Colonic mucosa (tissue), 4 donors: ENCODE measurements around the gene SLC26A2. TPM values are rescaled to one million over a fixed set of nuclear protein-coding genes. Genes with fewer than 3 reads are reported as not detected.

Experiments
- DNase-seq: peaks from one replicate; pipeline ENCODE4 v3.0.0-alpha.2; 2020
- H3K27ac ChIP-seq: fragments of 200-600 bp; one replicate; pipeline ENCODE4 v1.8.0; 2021
- H3K27me3 ChIP-seq: fragments of 200-600 bp; one replicate; pipeline ENCODE4 v1.8.0; 2021
- H3K36me3 ChIP-seq: fragments of 200-600 bp; one replicate; pipeline ENCODE4 v1.8.0; 2021
- H3K4me1 ChIP-seq: fragments of 200-600 bp; one replicate; pipeline ENCODE4 v1.8.0; 2021; ENCODE audit warnings: mild to moderate bottlenecking
- H3K4me3 ChIP-seq: fragments of 200-600 bp; one replicate; pipeline ENCODE4 v1.8.0; 2021
- H3K9ac ChIP-seq, 2 donors: one replicate each; pipeline ENCODE4 v1.7.0; 2013; ENCODE audit warnings: control low read depth in 2 of 2, low read depth in 2 of 2, low read length in 2 of 2
- H3K9me3 ChIP-seq: fragments of 200-600 bp; one replicate; pipeline ENCODE4 v1.8.0; 2021
- intact Hi-C: fragments of 100-400 bp; cut with DNase I; formaldehyde crosslinking; loops from one replicate; pipeline ENCODE4 v1.14.1; 2022
- total RNA-seq, 2 donors: library from RNA; stranded (reverse); fragmentation: NEBNext Ultra II Directional in 1 of 2; extraction: Animal tissue kit (Norgen Biotek cat#: 25700) in 1 of 2; gene quantifications; one replicate each; pipeline ENCODE4 v1.2.1, GENCODE V29; 2021
- TF ChIP-seq, protein P1 (sequence below): fragments of 200-600 bp; IDR thresholded peaks from one replicate; pipeline ENCODE4 v1.8.0; 2022; ENCODE audit warnings: antibody characterized with exemption, mild to moderate bottlenecking
- donor health status: healthy.
- donor health status: DM: no; HTN: no; CAD: no.
- donor health status: DM: no; HTN: no; CAD: no.

SLC26A2 gene
- total RNA-seq, 2 donors from 2014 or later = 339 to 770 TPM

DNA sequence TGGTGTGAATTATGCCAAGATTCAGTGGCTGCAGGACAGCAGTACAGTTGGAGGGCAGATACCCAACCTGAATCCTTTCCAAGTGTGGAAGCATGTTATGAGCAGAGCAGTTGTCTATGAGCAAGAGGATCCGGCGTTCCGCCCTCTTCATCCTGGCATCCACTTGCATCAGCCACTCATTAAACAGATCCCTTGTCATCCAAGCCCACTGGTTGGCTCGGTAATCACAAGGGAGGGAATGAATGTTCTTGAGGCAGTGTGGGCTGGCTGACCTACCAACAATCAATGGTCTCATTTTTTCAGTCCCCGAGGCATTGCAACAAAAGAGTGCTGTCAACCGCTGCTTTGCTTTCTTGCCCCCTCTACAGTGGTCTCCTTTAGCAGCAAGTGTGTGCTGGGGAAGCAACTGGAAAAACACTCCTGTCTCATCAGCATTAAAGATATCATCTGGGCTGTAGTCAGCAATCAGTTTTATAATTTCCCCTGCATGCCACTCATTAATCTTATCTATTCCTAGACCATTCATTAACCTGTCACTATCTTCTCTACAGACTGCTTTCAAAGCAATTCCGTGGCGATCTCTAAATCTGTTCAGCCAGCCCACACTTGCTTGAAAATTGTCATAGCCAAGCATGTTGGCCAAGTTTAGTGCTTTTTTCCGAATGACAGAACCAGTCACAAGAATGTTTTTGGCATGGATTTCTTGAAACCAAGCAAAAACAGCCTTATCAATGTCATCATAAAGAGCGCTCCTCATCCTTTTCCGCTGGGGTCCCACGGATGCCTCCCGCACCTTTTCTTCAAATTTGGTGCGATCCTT, 35.0 kb downstream of the SLC26A2 start:
- H3K27me3 ChIP-seq = no peaks in the 10 kb centered on the region
- H3K9ac ChIP-seq = peak overlapping the region in 1 of 2 donors; percentile 9
- H3K9me3 ChIP-seq = no peaks in the 10 kb centered on the region
- no peak for DNase-seq
- no peaks in the 10 kb centered on the region for H3K36me3 ChIP-seq
- TF ChIP-seq, protein P1, sequence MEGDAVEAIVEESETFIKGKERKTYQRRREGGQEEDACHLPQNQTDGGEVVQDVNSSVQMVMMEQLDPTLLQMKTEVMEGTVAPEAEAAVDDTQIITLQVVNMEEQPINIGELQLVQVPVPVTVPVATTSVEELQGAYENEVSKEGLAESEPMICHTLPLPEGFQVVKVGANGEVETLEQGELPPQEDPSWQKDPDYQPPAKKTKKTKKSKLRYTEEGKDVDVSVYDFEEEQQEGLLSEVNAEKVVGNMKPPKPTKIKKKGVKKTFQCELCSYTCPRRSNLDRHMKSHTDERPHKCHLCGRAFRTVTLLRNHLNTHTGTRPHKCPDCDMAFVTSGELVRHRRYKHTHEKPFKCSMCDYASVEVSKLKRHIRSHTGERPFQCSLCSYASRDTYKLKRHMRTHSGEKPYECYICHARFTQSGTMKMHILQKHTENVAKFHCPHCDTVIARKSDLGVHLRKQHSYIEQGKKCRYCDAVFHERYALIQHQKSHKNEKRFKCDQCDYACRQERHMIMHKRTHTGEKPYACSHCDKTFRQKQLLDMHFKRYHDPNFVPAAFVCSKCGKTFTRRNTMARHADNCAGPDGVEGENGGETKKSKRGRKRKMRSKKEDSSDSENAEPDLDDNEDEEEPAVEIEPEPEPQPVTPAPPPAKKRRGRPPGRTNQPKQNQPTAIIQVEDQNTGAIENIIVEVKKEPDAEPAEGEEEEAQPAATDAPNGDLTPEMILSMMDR = no peak
- intact Hi-C loops = no loop called here
- H3K27ac ChIP-seq = peak overlapping the region; percentile 50
- no peak overlapping the region for H3K4me3 ChIP-seq
- peaks cover 8% of the 10 kb centered on the region for H3K4me1 ChIP-seq

DNA sequence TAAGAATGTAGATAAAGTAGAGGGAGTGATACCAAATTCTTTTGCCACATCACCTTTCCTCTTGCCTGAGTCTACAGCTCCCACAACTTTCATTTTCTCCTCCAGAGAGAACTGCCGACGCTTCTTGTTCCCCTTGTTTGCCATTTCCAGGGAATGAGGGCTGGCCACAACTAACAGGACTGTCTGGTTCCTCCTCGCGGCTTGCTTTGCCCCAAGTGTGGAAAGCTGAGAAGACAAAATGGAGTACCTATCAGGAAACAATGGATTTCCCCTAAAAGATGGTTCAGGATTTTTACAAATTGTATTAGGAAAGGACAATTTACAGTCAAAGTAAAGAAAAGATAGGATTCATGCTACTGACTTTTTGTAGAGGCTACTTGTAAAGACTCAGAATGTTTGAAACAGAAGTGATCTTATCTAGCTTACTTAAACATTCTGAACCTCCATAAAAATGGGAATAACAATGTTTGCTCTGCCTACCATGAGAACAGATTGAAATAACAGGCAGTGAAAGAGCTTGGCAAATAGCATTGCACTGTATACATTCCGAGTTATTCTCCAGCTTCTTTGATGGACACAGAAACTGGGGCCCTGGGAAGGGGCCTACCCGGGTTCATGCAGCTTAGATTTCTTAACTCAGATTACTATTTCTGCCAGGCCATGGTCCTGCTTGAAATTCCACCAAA, 35.8 kb downstream of the SLC26A2 start:
- Histone ChIP-seq H3K4me3 (no peak overlapping the region), H3K4me1 (peaks cover 8% of the 10 kb centered on the region), H3K9ac (no peak overlapping the region), H3K27me3 (no peaks in the 10 kb centered on the region), H3K36me3 (no peaks in the 10 kb centered on the region), H3K27ac (peak overlapping the region; percentile 50), H3K9me3 (no peaks in the 10 kb centered on the region)
- no peak for DNase-seq
- intact Hi-C loops = no loop called here
- TF ChIP-seq, protein P1 = no peak

DNA sequence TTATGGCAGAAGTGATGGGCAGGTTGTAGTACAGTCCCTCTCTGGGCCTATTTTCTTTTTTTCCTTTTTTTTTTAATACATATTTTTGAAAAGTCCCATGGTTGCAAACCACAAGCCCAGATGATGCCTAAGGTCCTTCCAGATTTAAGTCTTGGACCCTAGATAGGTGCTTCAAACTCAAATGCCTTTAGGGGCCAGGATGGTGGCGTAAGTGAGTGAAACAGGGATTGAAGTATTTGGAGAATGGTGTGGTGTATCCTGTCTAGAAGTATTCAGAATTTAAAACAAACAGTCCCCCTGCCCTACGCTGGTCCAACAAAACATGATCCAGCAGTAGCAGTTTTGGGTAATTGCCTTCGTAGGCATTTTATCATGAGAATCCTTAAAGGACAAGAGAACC, 37.7 kb downstream of the SLC26A2 start:
- H3K4me1 ChIP-seq = peaks cover 16% of the 10 kb centered on the region
- intact Hi-C loops = no loop called here
- H3K9ac ChIP-seq = no peak overlapping the region
- no peaks in the 10 kb centered on the region for H3K27me3 ChIP-seq
- no peak for DNase-seq
- no peak overlapping the region for H3K4me3 ChIP-seq
- TF ChIP-seq, protein P1 = no peak
- no peaks in the 10 kb centered on the region for H3K36me3 ChIP-seq
- no peak overlapping the region for H3K27ac ChIP-seq
- no peaks in the 10 kb centered on the region for H3K9me3 ChIP-seq

DNA sequence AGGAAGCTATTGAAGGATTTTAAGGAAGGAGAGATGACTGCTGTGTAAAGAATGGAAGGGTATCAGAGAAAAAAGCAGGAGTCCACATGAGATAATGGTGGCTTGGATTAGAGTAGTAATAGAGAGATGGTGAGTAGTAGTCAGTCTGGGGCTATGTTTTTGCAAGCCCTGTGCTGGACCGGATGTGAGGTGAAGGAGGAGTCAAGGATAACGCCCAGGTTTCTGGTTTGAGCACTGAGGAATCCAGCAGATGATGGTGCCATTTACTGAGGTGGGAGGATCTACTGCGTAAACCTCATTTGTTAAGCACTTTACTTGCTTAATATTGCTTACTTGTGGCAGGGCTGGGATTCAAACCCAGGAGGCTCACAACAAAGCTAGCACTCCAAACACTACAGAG, 38.8 kb downstream of the SLC26A2 start:
- peaks cover 16% of the 10 kb centered on the region for H3K4me1 ChIP-seq
- no peak for DNase-seq
- intact Hi-C loops = no loop called here
- H3K27ac ChIP-seq = no peak overlapping the region
- no peaks in the 10 kb centered on the region for H3K36me3 ChIP-seq
- TF ChIP-seq, protein P1 = no peak
- H3K27me3 ChIP-seq = no peaks in the 10 kb centered on the region
- H3K4me3 ChIP-seq = peak overlapping the region; percentile 96
- no peaks in the 10 kb centered on the region for H3K9me3 ChIP-seq
- H3K9ac ChIP-seq = peak overlapping the region; percentile 82 to 98

DNA sequence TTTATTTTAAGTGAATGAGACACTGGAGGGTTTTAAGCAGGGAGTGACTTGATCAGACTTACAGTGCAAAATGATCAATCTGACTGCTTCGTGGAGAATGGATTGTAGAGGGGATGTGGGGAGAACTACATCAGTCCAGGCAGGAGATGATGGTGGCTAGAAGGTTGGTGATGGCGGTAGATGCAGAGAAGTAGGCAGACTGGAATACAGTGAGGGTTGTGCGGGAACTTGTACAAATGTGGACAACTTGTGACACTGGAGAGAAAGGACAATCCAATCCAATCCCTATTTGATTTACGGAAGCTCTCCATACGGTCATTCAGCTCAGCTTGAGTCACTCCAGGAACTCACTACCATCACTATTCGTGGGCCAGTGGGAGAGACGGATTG, 39.3 kb downstream of the SLC26A2 start:
- TF ChIP-seq, protein P1 = no peak

More for the DNA sequence above, 39.3 kb downstream of the SLC26A2 start:
- intact Hi-C loops = no loop called here
- peak overlapping the region; percentile 82 to 98 for H3K9ac ChIP-seq
- peak overlapping the region; percentile 96 for H3K27ac ChIP-seq
- no peaks in the 10 kb centered on the region for H3K9me3 ChIP-seq
- H3K4me3 ChIP-seq = peak overlapping the region; percentile 96
- DNase-seq = no peak
- H3K27me3 ChIP-seq = no peaks in the 10 kb centered on the region
- H3K36me3 ChIP-seq = no peaks in the 10 kb centered on the region
- H3K4me1 ChIP-seq = peaks cover 16% of the 10 kb centered on the region
